SK-N-SH treated with all-trans-retinoic acid at 6 μM for 48 hours (cell line): ENCODE results near the gene TEKT2.

Source experiments
- ARNTL ChIP-seq: fragments of 450-650 bp; formaldehyde crosslinking; IDR thresholded peaks from 2 replicates; pipeline ENCODE4 v1.5.0; 2020; ENCODE audit warnings: low read depth, mild to moderate bottlenecking, moderate library complexity, borderline replicate concordance
- ESRRG ChIP-seq: fragments of 250-450 bp; sonication (Bioruptor Pico); IDR thresholded peaks from 2 replicates; pipeline ENCODE4 v1.6.1; 2021; ENCODE audit warnings: mild to moderate bottlenecking
- ISL1 ChIP-seq: fragments of 250-450 bp; sonication (Bioruptor Pico); IDR thresholded peaks from 2 replicates; pipeline ENCODE4 v2.1.2; 2022; ENCODE audit warnings: mild to moderate bottlenecking, moderate library complexity
- PATZ1 ChIP-seq: fragments of 250-450 bp; sonication (Bioruptor Pico); IDR thresholded peaks from 2 replicates; pipeline ENCODE4 v1.8.0; 2020; ENCODE audit warnings: mild to moderate bottlenecking, moderate library complexity, borderline replicate concordance
- POU6F1 ChIP-seq: fragments of 250-450 bp; sonication (Bioruptor Pico); IDR thresholded peaks from 2 replicates; pipeline ENCODE4 v1.8.0; 2021; ENCODE audit warnings: low read depth, mild to moderate bottlenecking, moderate library complexity, borderline replicate concordance
- PPARA ChIP-seq: fragments of 250-450 bp; sonication (Bioruptor Pico); IDR thresholded peaks from 2 replicates; pipeline ENCODE4 v1.5.0; 2020; ENCODE audit warnings: mild to moderate bottlenecking, borderline replicate concordance
- RARB ChIP-seq: fragments of 250-450 bp; sonication (Bioruptor Pico); IDR thresholded peaks from 2 replicates; pipeline ENCODE4 v1.8.0; 2021; ENCODE audit warnings: mild to moderate bottlenecking, moderate library complexity
- TCF4 ChIP-seq: fragments of 250-450 bp; sonication (Bioruptor Pico); IDR thresholded peaks from 2 replicates; pipeline ENCODE4 v1.8.0; 2021; ENCODE audit warnings: mild to moderate bottlenecking, moderate library complexity, borderline replicate concordance
- TOX ChIP-seq: fragments of 250-450 bp; sonication (Bioruptor Pico); IDR thresholded peaks from 2 replicates; pipeline ENCODE4 v1.8.0; 2021; ENCODE audit warnings: mild to moderate bottlenecking, moderate library complexity, borderline replicate concordance
- ZFP3 ChIP-seq: fragments of 250-450 bp; sonication (Bioruptor Pico); IDR thresholded peaks from 2 replicates; pipeline ENCODE4 v1.5.0; 2020; ENCODE audit warnings: mild to moderate bottlenecking, moderate library complexity

DNA sequence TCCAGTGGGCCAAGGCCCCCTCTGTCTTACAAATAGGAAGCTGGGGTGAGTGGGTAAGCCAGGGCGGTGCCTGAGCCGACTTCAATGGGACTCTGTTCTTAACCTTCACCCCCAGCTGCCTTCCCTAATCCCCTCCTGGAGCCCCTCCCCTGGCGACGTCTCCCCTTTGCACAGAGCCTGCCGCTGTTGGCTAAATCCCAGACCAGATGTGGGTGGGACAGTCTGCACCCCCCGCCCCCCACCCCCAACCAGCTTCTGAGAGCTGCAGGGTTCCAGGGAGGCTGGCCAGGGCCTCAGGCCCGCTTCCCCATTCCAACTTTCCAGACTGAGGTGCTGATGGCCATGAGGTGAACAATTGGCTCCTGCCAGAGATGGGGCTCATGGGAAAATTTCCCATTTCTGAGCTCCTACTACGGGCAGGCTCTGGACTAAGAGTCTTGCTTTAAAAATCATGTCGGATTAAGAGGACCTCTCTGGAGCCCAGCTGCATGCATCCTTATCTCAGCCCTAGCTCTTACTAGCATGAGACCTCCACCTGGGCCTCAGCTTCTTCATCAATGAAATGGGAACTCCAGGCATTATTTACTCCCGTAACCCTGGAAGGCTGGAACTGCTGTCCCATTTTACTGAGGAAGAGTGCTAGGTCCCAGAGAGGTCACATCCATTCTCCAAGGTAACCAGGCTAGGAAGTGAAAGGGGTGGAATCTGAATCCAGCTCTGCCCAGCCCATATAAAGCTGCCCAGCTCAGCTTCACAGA is 34.7 kb downstream of the TEKT2 start:
- no peak for TF ChIP-seq ARNTL
- TF ChIP-seq ESRRG (CRISPR knock-in tag): no peak
- TF ChIP-seq TOX (CRISPR knock-in tag): no peak
- TF ChIP-seq RARB: no peak
- no peak for TF ChIP-seq PPARA
- TF ChIP-seq PATZ1 (CRISPR knock-in tag): no peak
- TF ChIP-seq POU6F1 (CRISPR knock-in tag): no peak
- no peak for TF ChIP-seq TCF4 (CRISPR knock-in tag)
- no peak for TF ChIP-seq ZFP3 (CRISPR knock-in tag)
- TF ChIP-seq ISL1: no peak
